ENCODE measurements around the gene IFT81.
A peak's percentile ranks its signal among the peaks of the same experiment; 100 is the strongest.
"Not testable (repeated sequence)": the region's sequence is repeated elsewhere in the genome, so short reads cannot be mapped to it uniquely, and the experiment has no call there.

The IFT81 gene

DNA sequence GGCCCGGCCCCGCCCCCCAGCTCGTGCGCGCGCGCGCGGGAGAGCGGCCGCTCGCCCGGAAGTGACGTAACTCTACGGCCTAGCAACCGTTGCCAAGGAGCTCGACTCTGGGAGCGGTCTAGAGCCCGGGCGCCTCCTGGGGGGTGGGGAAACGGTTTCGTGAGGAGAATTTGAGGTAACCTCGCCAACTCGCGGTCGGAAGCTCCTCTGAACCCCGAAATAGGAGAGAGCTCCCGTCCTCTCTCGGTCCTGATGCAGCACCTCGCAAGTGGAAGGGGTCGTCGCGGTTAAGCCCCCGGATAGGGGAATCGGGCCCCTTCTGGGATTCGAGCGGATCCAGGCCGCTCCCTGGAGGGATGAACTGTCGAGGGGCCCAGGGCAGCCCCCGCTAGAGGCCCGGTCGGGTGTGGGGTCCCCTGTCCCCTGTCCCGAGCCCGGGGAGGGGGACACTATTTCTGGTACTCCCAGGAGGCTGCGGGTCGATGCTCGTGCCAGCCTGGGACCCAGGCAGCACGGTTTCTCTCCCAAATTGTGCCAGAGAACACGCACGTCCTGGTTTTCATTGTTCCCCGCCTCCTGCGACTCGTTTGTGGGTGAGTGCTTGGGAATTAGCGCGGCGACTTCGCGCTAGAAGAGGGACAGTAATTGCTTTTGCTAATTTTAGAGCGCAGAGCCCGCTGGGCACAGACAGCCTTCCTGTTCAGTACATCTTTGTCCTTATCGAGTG is at the start of gene IFT81:
IFT81 (plus strand) TSS at position 89 of the 727 bp plus-strand sequence. CDS start 3,024 bp downstream, outside the sequence.
- no peaks in the 10 kb centered on the region for H3K27me3 ChIP-seq (ENCODE audit: control insufficient read depth in 1 of 2, insufficient read depth in 2 of 2, low read length in 2 of 2)
- H3K9ac ChIP-seq (ENCODE audit: low read length in 2 of 2): peak within 1 kb of the TSS; percentile 73 to 94
- peaks cover 8% of the 10 kb centered on the region for H3K4me1 ChIP-seq (ENCODE audit: control insufficient read depth, insufficient read depth, low read length)
- peak within 1 kb of the TSS; percentile 79 to 95 for H3K4me3 ChIP-seq (ENCODE audit: low read length in 2 of 2)
- peaks cover under 1 to 3% of the 10 kb centered on the region in 2 donors for H3K36me3 ChIP-seq (ENCODE audit: control insufficient read depth in 2 of 2, insufficient read depth in 2 of 2, low read length in 2 of 2)
- no peaks in the 10 kb centered on the region for H3K9me3 ChIP-seq (ENCODE audit: control insufficient read depth in 2 of 2, low read length in 2 of 2)
- H3K27ac ChIP-seq (ENCODE audit: low read length): peak within 1 kb of the TSS; percentile 85

GRCh38 chr12:110075880-110076279 is 48.3 kb upstream of the IFT81 start:
- no peaks in the 10 kb centered on the region for H3K36me3 ChIP-seq (ENCODE audit: control insufficient read depth in 2 of 2, insufficient read depth in 2 of 2, low read length in 2 of 2)
- peaks cover 5% of the 10 kb centered on the region for H3K4me1 ChIP-seq (ENCODE audit: control insufficient read depth, insufficient read depth, low read length)
- H3K27ac ChIP-seq (ENCODE audit: low read length): no peak overlapping the region
- H3K27me3 ChIP-seq (ENCODE audit: control insufficient read depth in 1 of 2, insufficient read depth in 2 of 2, low read length in 2 of 2): peaks cover 0 to 2% of the 10 kb centered on the region in 2 donors
- H3K9me3 ChIP-seq (ENCODE audit: control insufficient read depth in 2 of 2, low read length in 2 of 2): no peaks in the 10 kb centered on the region
- no peak overlapping the region for H3K4me3 ChIP-seq (ENCODE audit: low read length in 2 of 2)
- no peak overlapping the region for H3K9ac ChIP-seq (ENCODE audit: low read length in 2 of 2)

DNA sequence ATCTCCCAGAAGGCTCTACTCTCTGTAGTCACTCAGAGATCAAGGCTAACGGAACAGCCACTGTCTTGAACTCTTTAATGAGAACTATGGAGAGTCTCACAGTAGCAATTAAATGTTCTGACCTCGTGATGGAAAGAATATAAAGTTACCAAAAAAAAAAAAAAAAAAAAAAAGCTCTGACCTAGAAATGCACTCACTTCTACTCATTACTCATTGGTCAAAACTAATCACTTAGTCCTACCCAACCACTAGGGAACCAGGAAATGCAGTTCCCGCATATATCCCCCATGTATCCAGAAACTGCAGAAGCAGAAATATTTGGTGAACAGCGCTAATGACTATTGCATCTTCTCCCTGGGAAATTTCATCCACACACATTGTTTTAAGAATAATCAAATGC is 46.4 kb upstream of the IFT81 start:
- Histone ChIP-seq H3K4me1 (ENCODE audit: control insufficient read depth, insufficient read depth, low read length) (peaks cover 5% of the 10 kb centered on the region), H3K27me3 (ENCODE audit: control insufficient read depth in 1 of 2, insufficient read depth in 2 of 2, low read length in 2 of 2) (peaks cover 0 to 2% of the 10 kb centered on the region in 2 donors), H3K4me3 (ENCODE audit: low read length in 2 of 2) (no peak overlapping the region), H3K9ac (ENCODE audit: low read length in 2 of 2) (no peak overlapping the region), H3K27ac (ENCODE audit: low read length) (no peak overlapping the region), H3K36me3 (ENCODE audit: control insufficient read depth in 2 of 2, insufficient read depth in 2 of 2, low read length in 2 of 2) (no peaks in the 10 kb centered on the region), H3K9me3 (ENCODE audit: control insufficient read depth in 2 of 2, low read length in 2 of 2) (no peaks in the 10 kb centered on the region)

GRCh38 chr12:110079477-110080400 is 44.4 kb upstream of the IFT81 start:
- Histone ChIP-seq H3K9ac (ENCODE audit: low read length in 2 of 2) (no peak overlapping the region), H3K4me3 (ENCODE audit: low read length in 2 of 2) (peak overlapping the region in 1 of 2 donors; percentile 22)

GRCh38 chr12:110080410-110080809 is 43.7 kb upstream of the IFT81 start:
- H3K4me3 ChIP-seq (ENCODE audit: low read length in 2 of 2): no peak overlapping the region
- H3K27ac ChIP-seq (ENCODE audit: low read length): no peak overlapping the region
- H3K9ac ChIP-seq (ENCODE audit: low read length in 2 of 2): no peak overlapping the region
- H3K4me1 ChIP-seq (ENCODE audit: control insufficient read depth, insufficient read depth, low read length): peaks cover 2% of the 10 kb centered on the region
- peaks cover 0 to 2% of the 10 kb centered on the region in 2 donors for H3K27me3 ChIP-seq (ENCODE audit: control insufficient read depth in 1 of 2, insufficient read depth in 2 of 2, low read length in 2 of 2)
- H3K9me3 ChIP-seq (ENCODE audit: control insufficient read depth in 2 of 2, low read length in 2 of 2): no peaks in the 10 kb centered on the region
- H3K36me3 ChIP-seq (ENCODE audit: control insufficient read depth in 2 of 2, insufficient read depth in 2 of 2, low read length in 2 of 2): no peaks in the 10 kb centered on the region

More at GRCh38 chr12:110079477-110080400, 44.4 kb upstream of the IFT81 start:
- Histone ChIP-seq H3K9me3 (ENCODE audit: control insufficient read depth in 2 of 2, low read length in 2 of 2) (no peaks in the 10 kb centered on the region), H3K4me1 (ENCODE audit: control insufficient read depth, insufficient read depth, low read length) (peaks cover 2% of the 10 kb centered on the region), H3K27ac (ENCODE audit: low read length) (no peak overlapping the region), H3K36me3 (ENCODE audit: control insufficient read depth in 2 of 2, insufficient read depth in 2 of 2, low read length in 2 of 2) (no peaks in the 10 kb centered on the region), H3K27me3 (ENCODE audit: control insufficient read depth in 1 of 2, insufficient read depth in 2 of 2, low read length in 2 of 2) (peaks cover 0 to 2% of the 10 kb centered on the region in 2 donors)

- no peaks in the 10 kb centered on the region for H3K9me3 ChIP-seq (ENCODE audit: control insufficient read depth in 2 of 2, low read length in 2 of 2)
Measured at GRCh38 chr12:110084314-110085015, 39.7 kb upstream of the IFT81 start.

DNA sequence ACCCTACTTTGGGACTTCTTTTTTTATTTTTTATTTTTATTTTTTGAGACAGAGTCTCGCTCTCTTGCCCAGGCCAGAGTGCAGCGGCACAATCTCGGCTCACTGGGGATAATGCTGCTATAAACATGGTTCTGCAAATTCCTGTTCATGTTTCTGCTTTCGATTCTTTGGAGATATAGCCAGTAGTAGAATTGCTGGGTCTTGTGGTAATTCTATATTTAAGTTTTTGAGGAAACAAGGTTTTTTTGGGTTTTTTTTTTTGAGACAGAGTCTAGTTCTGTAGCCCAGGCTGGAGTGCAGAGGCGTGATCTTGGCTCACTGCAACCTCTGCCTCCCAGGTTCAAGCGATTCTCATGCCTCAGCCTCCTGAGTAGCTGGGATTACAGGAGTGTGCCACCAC is 35.9 kb upstream of the IFT81 start:
- not testable (repeated sequence) for H3K4me1 ChIP-seq (ENCODE audit: control insufficient read depth, insufficient read depth, low read length); H3K4me3 ChIP-seq (ENCODE audit: low read length in 2 of 2); H3K27ac ChIP-seq (ENCODE audit: low read length); H3K9me3 ChIP-seq (ENCODE audit: control insufficient read depth in 2 of 2, low read length in 2 of 2); H3K9ac ChIP-seq (ENCODE audit: low read length in 2 of 2); H3K36me3 ChIP-seq (ENCODE audit: control insufficient read depth in 2 of 2, insufficient read depth in 2 of 2, low read length in 2 of 2); H3K27me3 ChIP-seq (ENCODE audit: control insufficient read depth in 1 of 2, insufficient read depth in 2 of 2, low read length in 2 of 2)

More at GRCh38 chr12:110084314-110085015, 39.7 kb upstream of the IFT81 start:
- Histone ChIP-seq H3K27ac (ENCODE audit: low read length) (no peak overlapping the region), H3K27me3 (ENCODE audit: control insufficient read depth in 1 of 2, insufficient read depth in 2 of 2, low read length in 2 of 2) (peaks cover 0 to 2% of the 10 kb centered on the region in 2 donors), H3K4me3 (ENCODE audit: low read length in 2 of 2) (no peak overlapping the region), H3K9ac (ENCODE audit: low read length in 2 of 2) (no peak overlapping the region), H3K36me3 (ENCODE audit: control insufficient read depth in 2 of 2, insufficient read depth in 2 of 2, low read length in 2 of 2) (no peaks in the 10 kb centered on the region), H3K4me1 (ENCODE audit: control insufficient read depth, insufficient read depth, low read length) (peaks cover 2% of the 10 kb centered on the region)

GRCh38 chr12:110088936-110089335 is 35.2 kb upstream of the IFT81 start:
- Histone ChIP-seq H3K9me3 (ENCODE audit: control insufficient read depth in 2 of 2, low read length in 2 of 2) (no peaks in the 10 kb centered on the region), H3K27me3 (ENCODE audit: control insufficient read depth in 1 of 2, insufficient read depth in 2 of 2, low read length in 2 of 2) (no peaks in the 10 kb centered on the region), H3K27ac (ENCODE audit: low read length) (no peak overlapping the region)

DNA sequence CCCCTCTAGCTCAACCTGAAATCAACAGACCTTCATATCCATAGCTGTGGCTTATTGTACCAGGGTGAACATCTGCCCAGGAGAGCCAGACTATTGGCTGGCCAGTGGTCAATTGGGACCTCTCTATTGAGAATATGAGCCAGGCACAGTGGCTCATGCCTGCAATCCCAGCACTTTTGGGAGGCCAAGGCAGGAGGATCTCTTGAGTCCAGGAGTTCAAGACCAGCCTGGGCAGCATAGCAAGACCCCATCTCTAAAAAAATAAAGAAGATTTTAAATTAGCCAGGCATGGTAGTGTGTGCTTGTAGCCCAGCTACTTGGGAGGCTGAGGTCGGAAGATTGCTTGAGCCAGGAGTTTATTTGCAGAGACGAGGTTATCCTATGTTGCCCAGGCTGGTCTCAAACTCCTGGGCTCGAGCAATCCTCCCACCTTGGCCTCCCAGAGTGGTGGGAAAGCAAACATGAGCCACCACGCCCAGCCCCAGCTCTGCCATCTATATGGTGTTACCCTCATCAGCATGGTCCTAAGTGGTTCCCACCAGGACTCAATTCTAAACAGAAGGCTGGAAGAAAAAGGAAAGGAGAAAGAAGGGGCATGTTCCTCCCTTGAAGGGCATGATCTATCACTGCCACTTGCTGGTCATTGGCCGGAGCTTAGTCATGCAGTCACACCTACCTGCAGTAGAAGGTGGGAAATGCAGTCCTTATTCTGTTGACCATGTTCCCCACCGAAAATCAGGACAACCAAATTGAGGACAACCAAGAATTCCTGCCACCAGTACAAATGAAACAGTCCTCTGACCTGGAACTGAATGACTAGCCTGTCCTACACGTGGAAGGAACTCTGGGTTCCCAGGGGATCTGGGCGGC is 33.7 kb upstream of the IFT81 start:
- no peak overlapping the region for H3K9ac ChIP-seq (ENCODE audit: low read length in 2 of 2)
- H3K27me3 ChIP-seq (ENCODE audit: control insufficient read depth in 1 of 2, insufficient read depth in 2 of 2, low read length in 2 of 2): no peaks in the 10 kb centered on the region
- H3K4me3 ChIP-seq (ENCODE audit: low read length in 2 of 2): no peak overlapping the region
- H3K4me1 ChIP-seq (ENCODE audit: control insufficient read depth, insufficient read depth, low read length): no peaks in the 10 kb centered on the region
- no peaks in the 10 kb centered on the region for H3K9me3 ChIP-seq (ENCODE audit: control insufficient read depth in 2 of 2, low read length in 2 of 2)
- H3K36me3 ChIP-seq (ENCODE audit: control insufficient read depth in 2 of 2, insufficient read depth in 2 of 2, low read length in 2 of 2): no peaks in the 10 kb centered on the region
- no peak overlapping the region for H3K27ac ChIP-seq (ENCODE audit: low read length)

More at GRCh38 chr12:110088936-110089335, 35.2 kb upstream of the IFT81 start:
- H3K9ac ChIP-seq (ENCODE audit: low read length in 2 of 2): no peak overlapping the region
- no peaks in the 10 kb centered on the region for H3K36me3 ChIP-seq (ENCODE audit: control insufficient read depth in 2 of 2, insufficient read depth in 2 of 2, low read length in 2 of 2)
- H3K4me3 ChIP-seq (ENCODE audit: low read length in 2 of 2): no peak overlapping the region
- no peaks in the 10 kb centered on the region for H3K4me1 ChIP-seq (ENCODE audit: control insufficient read depth, insufficient read depth, low read length)
